K562 (cell line): ENCODE data around the gene DRC1. TPM values are rescaled to one million over a fixed set of nuclear protein-coding genes. Genes with fewer than 3 reads are reported as not detected.

Experiments
- CREB1 ChIP-seq, 2 experiments: sonication (generic) in 1 of 2; formaldehyde crosslinking in 1 of 2; IDR thresholded peaks; 2 replicates each; pipeline versions ENCODE4 v1.6.1 to v1.8.0; 2012 to 2022; ENCODE audit warnings: inconsistent platforms in 1 of 2, mild to moderate bottlenecking in 1 of 2, missing genetic modification reagents in 1 of 2, moderate library complexity in 1 of 2
- HDGF ChIP-seq: fragments of 450-650 bp; IDR thresholded peaks from 2 replicates; pipeline ENCODE4 v1.6.1; 2016
- HMG20A ChIP-seq: fragments of 450-650 bp; formaldehyde crosslinking; conservative IDR thresholded peaks from 2 replicates; pipeline ENCODE4 v1.4.0; 2020; ENCODE audit warnings: mild to moderate bottlenecking, mixed read lengths
- IRF9 ChIP-seq: fragments of 450-650 bp; IDR thresholded peaks from 2 replicates; pipeline ENCODE4 v1.6.1; 2016; ENCODE audit warnings: missing biosample characterization, missing genetic modification characterization
- POU5F1 ChIP-seq: fragments of 150-350 bp; IDR thresholded peaks from 2 replicates; pipeline ENCODE4 v1.6.1; 2014; ENCODE audit warnings: borderline replicate concordance, low read length, low read depth, mild to moderate bottlenecking; ENCODE audit not compliant: partially characterized antibody
- PTTG1 ChIP-seq: fragments of 450-650 bp; IDR thresholded peaks from 2 replicates; pipeline ENCODE4 v1.6.1; 2016; ENCODE audit warnings: low read depth, mild to moderate bottlenecking, missing genetic modification characterization, missing compliant biosample characterization
- SAFB2 ChIP-seq: fragments of 200-400 bp; formaldehyde crosslinking; IDR thresholded peaks from 2 replicates; pipeline ENCODE4 v1.6.1; 2018; ENCODE audit warnings: borderline replicate concordance, low read length, low read depth, moderate library complexity; ENCODE audit not compliant: severe bottlenecking
- SNAPC5 ChIP-seq: fragments of 250-450 bp; sonication (Bioruptor Pico); IDR thresholded peaks from 2 replicates; pipeline ENCODE4 v1.8.0; 2021; ENCODE audit warnings: moderate library complexity, mild to moderate bottlenecking, inconsistent platforms
- STAT5A ChIP-seq: IDR thresholded peaks from 2 replicates; pipeline ENCODE4 v1.6.1; 2012; ENCODE audit warnings: low read length, inconsistent platforms, borderline replicate concordance
- THAP12 ChIP-seq: fragments of 250-450 bp; sonication (Bioruptor Pico); IDR thresholded peaks from 2 replicates; pipeline ENCODE4 v1.9.0; 2021; ENCODE audit warnings: mild to moderate bottlenecking, inconsistent platforms
- ZNF354B ChIP-seq: fragments of 250-450 bp; sonication (Bioruptor Pico); IDR thresholded peaks from 2 replicates; pipeline ENCODE4 v1.4.0; 2020
- polyA plus RNA-seq, 8 experiments: library from polyadenylated mRNA; depleted of rRNA in 4 of 8; stranded (reverse) in 5 of 8; unstranded in 3 of 8; fragments of >200 nt; fragmentation: Nextera tagmentation in 2 of 8; fragmentation: Illumina TruSeq in 1 of 8; extraction: Ambion mirVana in 2 of 8; extraction: Trizol in 1 of 8; gene quantifications; 2 replicates each; pipeline versions ENCODE4 v1.2.1 to v1.2.3, GENCODE V29; 2011 to 2014; ENCODE audit warnings: inconsistent platforms in 1 of 8, missing spikeins in 1 of 8
- total RNA-seq, 7 experiments: library from RNA; depleted of rRNA in 6 of 7; stranded (reverse); fragments of >200 nt in 6 of 7; fragmentation: Illumina TruSeq in 2 of 7; extraction: Trizol in 2 of 7; gene quantifications; 2 replicates each; pipeline versions ENCODE4 v1.2.1 to v1.2.3, GENCODE V29; 2011 to 2021; ENCODE audit warnings: low replicate concordance in 1 of 7

The DRC1 gene
- total and polyA plus RNA-seq, 9 of the 15 experiments (the other 6 are each of a cell fraction or from before 2014, with no cell fraction given): 0.07 to 0.10 TPM; not detected in 7

GRCh38 chr2:26355038-26355995 lies 46.4 kb upstream of the DRC1 start (continued):
- TF ChIP-seq SNAPC5 (CRISPR knock-in tag) (no peak), POU5F1 (no peak), ZNF354B (CRISPR knock-in tag) (no peak), THAP12 (CRISPR knock-in tag) (no peak), STAT5A (no peak), SAFB2 (no peak), IRF9 (tag) (no peak; the same call in 1 of the 2 replicates), HMG20A (no peak), HDGF (no peak), CREB1 (IDR thresholded peaks at IDR 0.05) (0 out of 2 replicates have a peak, but pooled peaks have one; percentile 23), CREB1 (CRISPR knock-in tag; IDR thresholded peaks at IDR 0.05) (no peak), PTTG1 (tag) (no peak)
